ENCODE results near the gene COBL.

COBL gene

GRCh38 chr7:51219261-51219988, 97.2 kb downstream of the COBL start:
- Histone ChIP-seq H3K9ac (ENCODE audit: low read depth, low read length, poor library complexity) (peak overlapping the region; percentile 0), H2AFZ (ENCODE audit: low read length) (no peak overlapping the region), H3K36me3 (replicated peaks in 1 of 2; ENCODE audit: control insufficient read depth in 2 of 2, insufficient read depth in 2 of 2, low read length in 2 of 2) (no peaks in the 10 kb centered on the region), H3K4me2 (ENCODE audit: insufficient read depth, low read length, poor library complexity, severe bottlenecking) (no peak overlapping the region), H3K9me3 (replicated peaks in 1 of 2; ENCODE audit: control insufficient read depth in 2 of 2, insufficient read depth in 1 of 2, low read depth in 1 of 2, low read length in 2 of 2) (no peaks in the 10 kb centered on the region), H2BK15ac (ENCODE audit: low read length) (no peak overlapping the region), H2BK5ac (ENCODE audit: low read length) (peak overlapping the region; percentile 42), H3K4me3 (ENCODE audit: low read length in 2 of 2) (no peak overlapping the region), H3K27me3 (ENCODE audit: control insufficient read depth in 3 of 3, insufficient read depth in 3 of 3, low read depth in 1 of 3, low read length in 3 of 3) (no peaks in the 10 kb centered on the region), H3K23ac (ENCODE audit: low read depth, low read length, poor library complexity) (peak overlapping the region; percentile 23), H3K4ac (ENCODE audit: low read length) (no peak overlapping the region), H2AK5ac (ENCODE audit: low read depth, low read length) (no peak overlapping the region), H2BK12ac (ENCODE audit: low read length) (no peak overlapping the region), H3K14ac (ENCODE audit: low read length) (no peak overlapping the region), H3K27ac (replicated peaks; ENCODE audit: low read length) (no peak overlapping the region), H2BK120ac (ENCODE audit: low read depth, low read length) (no peak overlapping the region), H4K91ac (ENCODE audit: low read depth, low read length, poor library complexity) (no peak overlapping the region), H3K4me1 (ENCODE audit: control insufficient read depth in 2 of 2, insufficient read depth in 1 of 2, low read depth in 1 of 2, low read length in 2 of 2) (no peaks in the 10 kb centered on the region), H3K79me1 (ENCODE audit: low read depth, low read length) (no peaks in the 10 kb centered on the region), H3K18ac (ENCODE audit: low read length) (peak overlapping the region; percentile 65), H4K8ac (ENCODE audit: low read depth, low read length) (no peak overlapping the region)
- DNase-seq (ENCODE audit: low spot score) = no peak
- no CpG with 5 or more reads among the region's 18 CpGs for WGBS, 2 donors (ENCODE audit: extremely low coverage in 2 of 2, insufficient read length in 2 of 2, insufficient replicate concordance in 1 of 2)

GRCh38 chr7:51217804-51218203, 98.8 kb downstream of the COBL start:
- DNase-seq (ENCODE audit: low spot score) = no peak
- H2BK15ac ChIP-seq (ENCODE audit: low read length) = no peak overlapping the region
- no peak overlapping the region for H2AK5ac ChIP-seq (ENCODE audit: low read depth, low read length)
- no peak overlapping the region for H3K4me2 ChIP-seq (ENCODE audit: insufficient read depth, low read length, poor library complexity, severe bottlenecking)
- H2BK12ac ChIP-seq (ENCODE audit: low read length) = no peak overlapping the region
- H3K27ac ChIP-seq (replicated peaks; ENCODE audit: low read length) = no peak overlapping the region
- no peak overlapping the region for H3K18ac ChIP-seq (ENCODE audit: low read length)
- no peaks in the 10 kb centered on the region for H3K79me1 ChIP-seq (ENCODE audit: low read depth, low read length)
- no peak overlapping the region for H3K9ac ChIP-seq (ENCODE audit: low read depth, low read length, poor library complexity)
- no peak overlapping the region for H2AFZ ChIP-seq (ENCODE audit: low read length)
- H4K91ac ChIP-seq (ENCODE audit: low read depth, low read length, poor library complexity) = no peak overlapping the region
- no peaks in the 10 kb centered on the region for H3K4me1 ChIP-seq (ENCODE audit: control insufficient read depth in 2 of 2, insufficient read depth in 1 of 2, low read depth in 1 of 2, low read length in 2 of 2)
- no peak overlapping the region for H3K4me3 ChIP-seq (ENCODE audit: low read length in 2 of 2)
- H3K4ac ChIP-seq (ENCODE audit: low read length) = no peak overlapping the region
- no peak overlapping the region for H4K8ac ChIP-seq (ENCODE audit: low read depth, low read length)
- H3K14ac ChIP-seq (ENCODE audit: low read length) = no peak overlapping the region
- no peak overlapping the region for H2BK5ac ChIP-seq (ENCODE audit: low read length)
- H3K36me3 ChIP-seq (replicated peaks in 1 of 2; ENCODE audit: control insufficient read depth in 2 of 2, insufficient read depth in 2 of 2, low read length in 2 of 2) = no peaks in the 10 kb centered on the region
- H3K23ac ChIP-seq (ENCODE audit: low read depth, low read length, poor library complexity) = no peak overlapping the region
- H3K9me3 ChIP-seq (replicated peaks in 1 of 2; ENCODE audit: control insufficient read depth in 2 of 2, insufficient read depth in 1 of 2, low read depth in 1 of 2, low read length in 2 of 2) = no peaks in the 10 kb centered on the region
- no peaks in the 10 kb centered on the region for H3K27me3 ChIP-seq (ENCODE audit: control insufficient read depth in 3 of 3, insufficient read depth in 3 of 3, low read depth in 1 of 3, low read length in 3 of 3)
- H2BK120ac ChIP-seq (ENCODE audit: low read depth, low read length) = no peak overlapping the region
- WGBS, 2 donors (ENCODE audit: extremely low coverage in 2 of 2, insufficient read length in 2 of 2, insufficient replicate concordance in 1 of 2) = no CpG with 5 or more reads among the region's 6 CpGs

GRCh38 chr7:51214098-51214497, 102.5 kb downstream of the COBL start:
- no peak overlapping the region for H2BK12ac ChIP-seq (ENCODE audit: low read length)
- no peak overlapping the region for H2AK5ac ChIP-seq (ENCODE audit: low read depth, low read length)
- H2BK120ac ChIP-seq (ENCODE audit: low read depth, low read length) = no peak overlapping the region
- H3K14ac ChIP-seq (ENCODE audit: low read length) = no peak overlapping the region
- H3K4me1 ChIP-seq (ENCODE audit: control insufficient read depth in 2 of 2, insufficient read depth in 1 of 2, low read depth in 1 of 2, low read length in 2 of 2) = peaks cover 0 to 1% of the 10 kb centered on the region in 2 donors
- no peak overlapping the region for H2BK5ac ChIP-seq (ENCODE audit: low read length)
- no peak overlapping the region for H3K4me2 ChIP-seq (ENCODE audit: insufficient read depth, low read length, poor library complexity, severe bottlenecking)
- H3K79me1 ChIP-seq (ENCODE audit: low read depth, low read length) = no peaks in the 10 kb centered on the region
- H3K18ac ChIP-seq (ENCODE audit: low read length) = no peak overlapping the region
- H3K9ac ChIP-seq (ENCODE audit: low read depth, low read length, poor library complexity) = no peak overlapping the region
- DNase-seq (ENCODE audit: low spot score) = no peak
- H3K36me3 ChIP-seq (replicated peaks in 1 of 2; ENCODE audit: control insufficient read depth in 2 of 2, insufficient read depth in 2 of 2, low read length in 2 of 2) = no peaks in the 10 kb centered on the region
- no peak overlapping the region for H3K23ac ChIP-seq (ENCODE audit: low read depth, low read length, poor library complexity)
- no peak overlapping the region for H4K91ac ChIP-seq (ENCODE audit: low read depth, low read length, poor library complexity)
- H4K8ac ChIP-seq (ENCODE audit: low read depth, low read length) = no peak overlapping the region
- no peaks in the 10 kb centered on the region for H3K9me3 ChIP-seq (replicated peaks in 1 of 2; ENCODE audit: control insufficient read depth in 2 of 2, insufficient read depth in 1 of 2, low read depth in 1 of 2, low read length in 2 of 2)
- no peak overlapping the region for H3K4me3 ChIP-seq (ENCODE audit: low read length in 2 of 2)
- no peak overlapping the region for H2AFZ ChIP-seq (ENCODE audit: low read length)
- WGBS, 2 donors (ENCODE audit: extremely low coverage in 2 of 2, insufficient read length in 2 of 2, insufficient replicate concordance in 1 of 2) = no CpG with 5 or more reads among the region's 7 CpGs
- H3K27me3 ChIP-seq (ENCODE audit: control insufficient read depth in 3 of 3, insufficient read depth in 3 of 3, low read depth in 1 of 3, low read length in 3 of 3) = no peaks in the 10 kb centered on the region
- no peak overlapping the region for H2BK15ac ChIP-seq (ENCODE audit: low read length)
- no peak overlapping the region for H3K4ac ChIP-seq (ENCODE audit: low read length)
- H3K27ac ChIP-seq (replicated peaks; ENCODE audit: low read length) = no peak overlapping the region

GRCh38 chr7:51213618-51214017, 103.0 kb downstream of the COBL start:
- no peak overlapping the region for H2BK120ac ChIP-seq (ENCODE audit: low read depth, low read length)
- no peak overlapping the region for H4K8ac ChIP-seq (ENCODE audit: low read depth, low read length)
- no peak overlapping the region for H3K23ac ChIP-seq (ENCODE audit: low read depth, low read length, poor library complexity)
- H3K9me3 ChIP-seq (replicated peaks in 1 of 2; ENCODE audit: control insufficient read depth in 2 of 2, insufficient read depth in 1 of 2, low read depth in 1 of 2, low read length in 2 of 2) = no peaks in the 10 kb centered on the region
- no peak overlapping the region for H3K18ac ChIP-seq (ENCODE audit: low read length)
- no peak overlapping the region for H3K4me2 ChIP-seq (ENCODE audit: insufficient read depth, low read length, poor library complexity, severe bottlenecking)
- no peak overlapping the region for H3K9ac ChIP-seq (ENCODE audit: low read depth, low read length, poor library complexity)
- peaks cover 0 to 1% of the 10 kb centered on the region in 2 donors for H3K4me1 ChIP-seq (ENCODE audit: control insufficient read depth in 2 of 2, insufficient read depth in 1 of 2, low read depth in 1 of 2, low read length in 2 of 2)
- no peak overlapping the region for H2AK5ac ChIP-seq (ENCODE audit: low read depth, low read length)
- no peaks in the 10 kb centered on the region for H3K36me3 ChIP-seq (replicated peaks in 1 of 2; ENCODE audit: control insufficient read depth in 2 of 2, insufficient read depth in 2 of 2, low read length in 2 of 2)
- H3K27ac ChIP-seq (replicated peaks; ENCODE audit: low read length) = no peak overlapping the region
- no peak overlapping the region for H2BK12ac ChIP-seq (ENCODE audit: low read length)
- no peak overlapping the region for H4K91ac ChIP-seq (ENCODE audit: low read depth, low read length, poor library complexity)
- no CpG with 5 or more reads among the region's 9 CpGs for WGBS, 2 donors (ENCODE audit: extremely low coverage in 2 of 2, insufficient read length in 2 of 2, insufficient replicate concordance in 1 of 2)
- H2BK15ac ChIP-seq (ENCODE audit: low read length) = no peak overlapping the region
- H3K4me3 ChIP-seq (ENCODE audit: low read length in 2 of 2) = no peak overlapping the region
- H3K14ac ChIP-seq (ENCODE audit: low read length) = no peak overlapping the region
- DNase-seq (ENCODE audit: low spot score) = no peak
- H2BK5ac ChIP-seq (ENCODE audit: low read length) = peak overlapping the region; percentile 42
- no peak overlapping the region for H3K4ac ChIP-seq (ENCODE audit: low read length)
- no peak overlapping the region for H2AFZ ChIP-seq (ENCODE audit: low read length)
- no peaks in the 10 kb centered on the region for H3K27me3 ChIP-seq (ENCODE audit: control insufficient read depth in 3 of 3, insufficient read depth in 3 of 3, low read depth in 1 of 3, low read length in 3 of 3)
- H3K79me1 ChIP-seq (ENCODE audit: low read depth, low read length) = no peaks in the 10 kb centered on the region
